Ramos (cell line): ENCODE data around the gene BABAM1.

Source experiments
- in situ Hi-C: fragments of 300-500 bp; cut with MboI; formaldehyde crosslinking; loops from one replicate; pipeline ENCODE4 v1.14.3; 2022; ENCODE audit warnings: low sequenced_read_pairs; ENCODE audit not compliant: unreplicated experiment

BABAM1 gene

DNA sequence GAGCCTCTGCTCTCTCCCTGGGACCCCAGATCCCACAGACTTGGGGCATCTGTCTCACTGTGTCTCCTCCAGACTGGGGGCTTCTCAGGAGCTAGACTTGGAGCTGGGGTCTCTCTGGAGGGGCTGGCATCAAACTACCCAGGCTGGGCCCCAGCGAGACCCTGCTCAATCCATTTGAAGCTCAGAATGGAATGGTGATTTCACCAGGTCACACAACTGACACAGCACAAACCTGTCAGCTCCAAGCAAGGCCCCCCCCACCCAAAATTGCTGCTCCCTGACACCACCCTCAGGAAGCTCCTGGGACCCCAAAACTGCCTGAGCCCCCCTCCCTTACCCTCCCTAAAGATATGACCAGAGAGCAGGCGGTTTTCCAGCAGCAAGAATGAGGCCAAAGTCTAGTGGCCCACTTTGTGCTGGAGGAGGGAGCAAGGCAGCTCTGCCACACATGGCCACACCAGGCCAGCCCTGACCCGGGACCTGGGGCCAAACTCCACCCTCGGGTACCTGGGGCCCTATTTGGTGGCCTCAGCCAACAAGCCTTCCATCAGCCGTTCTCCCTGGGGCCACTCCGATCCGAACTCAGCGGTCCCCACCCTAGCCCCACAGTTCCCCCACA, 23.9 kb upstream of the BABAM1 start:
- in situ Hi-C loops, result no loop called here

DNA sequence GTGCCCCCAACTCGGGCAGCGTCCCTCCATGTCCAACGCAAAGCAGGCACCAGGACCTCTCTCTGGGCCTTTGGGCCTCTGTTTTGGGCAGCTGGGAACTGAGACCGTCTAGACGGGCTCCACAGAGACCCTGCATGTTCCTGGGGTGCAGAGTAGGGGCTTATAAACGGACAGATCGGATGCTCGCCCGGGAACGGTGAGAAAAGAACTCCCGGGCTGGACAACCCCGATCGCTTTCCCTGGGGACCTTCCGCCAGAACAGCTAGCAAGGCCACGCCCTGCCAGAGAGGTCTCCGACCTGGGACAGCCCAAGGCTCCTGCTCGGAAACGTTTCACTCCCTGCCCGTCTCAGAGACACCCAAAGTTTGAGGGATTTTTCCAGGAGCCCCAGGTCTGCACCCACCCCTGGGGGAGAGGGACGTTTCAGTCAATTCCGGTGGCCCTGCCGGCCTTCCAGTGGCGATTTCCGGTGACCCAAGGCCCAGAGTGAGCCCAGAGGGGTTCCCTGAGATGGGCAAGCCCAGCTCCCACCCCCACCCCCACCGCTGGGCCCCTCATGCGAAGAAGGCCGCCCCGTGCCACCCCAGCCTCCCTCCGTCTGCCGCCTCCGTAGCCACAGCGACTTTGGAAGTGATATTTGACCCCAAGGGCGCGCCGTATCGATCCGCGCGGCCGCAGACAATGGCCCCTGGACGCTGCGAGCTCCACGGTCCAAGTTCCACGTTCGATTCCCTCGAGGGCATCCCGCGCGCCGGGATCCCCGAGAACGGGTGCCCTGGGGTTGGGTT, 23.2 kb upstream of the BABAM1 start:
- in situ Hi-C loops, result no loop called here

DNA sequence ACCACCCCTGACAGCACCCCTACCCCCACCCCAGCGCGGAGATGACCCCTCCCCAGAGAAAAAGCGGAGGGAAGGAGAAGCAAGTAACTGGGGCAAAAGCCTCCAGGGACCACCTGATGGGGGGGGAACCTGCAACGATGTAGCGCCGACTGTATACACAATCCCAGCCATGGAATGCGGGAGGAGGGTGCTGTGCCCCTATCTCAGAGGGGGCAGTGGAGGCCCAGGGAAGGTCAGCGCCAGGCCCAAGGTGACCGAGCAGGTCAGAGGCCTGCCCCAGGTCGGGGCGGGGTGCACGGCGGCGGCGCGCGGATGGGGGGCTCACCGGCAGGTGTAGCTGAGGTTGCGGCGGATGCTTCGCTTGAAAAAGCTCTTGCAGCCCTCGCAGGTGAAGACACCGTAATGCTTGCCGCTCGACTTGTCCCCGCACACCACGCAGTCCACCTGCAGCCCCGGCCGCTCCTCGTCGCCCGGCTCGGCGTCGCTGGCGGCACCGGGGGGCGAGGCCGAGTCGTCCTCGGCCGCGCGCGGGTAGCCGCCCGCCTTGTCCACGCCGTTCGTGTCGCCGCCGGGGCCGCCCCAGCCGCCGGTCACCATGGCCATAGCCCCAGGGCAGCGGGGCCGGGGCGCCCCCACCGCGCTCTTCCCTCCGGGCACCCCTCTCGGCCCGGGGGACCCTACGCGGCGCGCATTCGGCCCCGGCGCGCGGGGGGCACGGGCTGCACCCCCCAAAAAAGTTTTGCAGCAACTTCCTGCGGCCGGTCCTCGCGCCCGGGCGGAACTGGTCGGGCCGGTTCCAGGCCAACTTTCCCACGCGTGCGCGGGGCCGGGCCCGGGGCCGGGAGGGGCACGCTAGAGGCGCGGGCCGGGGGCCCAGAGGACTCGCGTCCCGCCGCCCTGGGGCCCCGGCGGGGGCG, 22.4 kb upstream of the BABAM1 start:
- in situ Hi-C loops, result no loop called here

DNA sequence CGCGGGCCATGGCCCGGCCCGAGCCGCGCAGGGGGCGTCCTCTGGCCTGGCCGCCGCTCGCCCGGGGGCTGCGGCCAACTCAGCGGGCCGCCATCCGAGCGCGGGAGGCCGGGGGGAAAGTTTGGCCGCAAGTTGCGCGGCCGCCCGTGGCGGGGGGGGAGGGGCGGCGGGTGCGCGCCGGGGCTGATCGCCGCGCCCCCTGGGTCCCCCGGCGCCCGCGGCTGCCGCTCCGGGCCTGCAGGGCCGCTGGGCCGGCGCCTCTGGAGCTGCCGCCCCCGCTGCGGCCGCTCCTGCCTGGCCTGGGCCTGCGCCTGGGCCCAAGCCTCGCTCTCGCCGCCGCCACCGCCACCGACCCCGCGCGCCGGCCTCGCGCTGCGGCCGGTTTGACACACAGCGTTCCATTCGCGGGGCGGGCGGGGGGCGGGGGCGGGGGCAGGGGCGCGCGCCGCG, 21.7 kb upstream of the BABAM1 start, which contains the start of gene NR2F6:
Gene NR2F6 (minus strand): TSS at position 385 of the 450 bp plus-strand sequence. CDS start 699 bp downstream, outside the sequence.
- in situ Hi-C loops, result no loop called here

DNA sequence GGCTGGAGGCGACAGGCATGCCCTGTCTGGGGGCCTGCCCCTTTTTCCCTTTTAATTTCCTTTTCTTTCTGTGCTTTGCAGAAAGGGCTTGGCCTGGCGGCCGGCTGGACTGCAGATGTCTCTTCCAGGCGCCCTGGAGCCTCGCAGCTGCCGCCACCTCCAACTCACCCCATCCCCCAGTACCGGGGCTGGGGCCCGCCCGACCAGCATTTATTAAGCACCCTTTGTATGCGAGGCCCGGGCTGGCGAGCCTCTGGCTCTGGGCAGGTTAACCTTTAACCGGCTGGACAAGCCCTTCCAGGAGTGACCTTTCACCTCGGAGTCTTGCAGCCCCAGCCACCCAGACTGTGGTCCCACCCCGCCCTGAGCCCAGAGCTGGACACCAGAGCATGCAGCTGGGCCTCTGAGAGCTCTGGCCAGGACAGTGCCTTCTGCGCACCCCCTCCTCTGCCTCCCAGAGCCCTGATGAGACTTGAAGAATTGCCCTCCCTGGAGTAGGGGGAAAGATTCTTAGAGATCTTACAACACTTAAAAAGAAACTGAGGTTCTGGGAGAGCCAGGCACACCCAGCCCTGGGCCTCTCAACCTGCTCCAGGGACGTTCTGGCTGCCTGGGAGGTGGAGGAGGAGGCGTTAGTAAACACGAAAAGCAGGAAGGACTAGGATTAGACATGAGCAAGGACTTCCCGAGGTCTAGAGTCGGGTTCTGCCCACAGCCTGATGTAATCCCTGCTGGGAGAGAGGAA, 20.4 kb upstream of the BABAM1 start:
- in situ Hi-C loops, result no loop called here

DNA sequence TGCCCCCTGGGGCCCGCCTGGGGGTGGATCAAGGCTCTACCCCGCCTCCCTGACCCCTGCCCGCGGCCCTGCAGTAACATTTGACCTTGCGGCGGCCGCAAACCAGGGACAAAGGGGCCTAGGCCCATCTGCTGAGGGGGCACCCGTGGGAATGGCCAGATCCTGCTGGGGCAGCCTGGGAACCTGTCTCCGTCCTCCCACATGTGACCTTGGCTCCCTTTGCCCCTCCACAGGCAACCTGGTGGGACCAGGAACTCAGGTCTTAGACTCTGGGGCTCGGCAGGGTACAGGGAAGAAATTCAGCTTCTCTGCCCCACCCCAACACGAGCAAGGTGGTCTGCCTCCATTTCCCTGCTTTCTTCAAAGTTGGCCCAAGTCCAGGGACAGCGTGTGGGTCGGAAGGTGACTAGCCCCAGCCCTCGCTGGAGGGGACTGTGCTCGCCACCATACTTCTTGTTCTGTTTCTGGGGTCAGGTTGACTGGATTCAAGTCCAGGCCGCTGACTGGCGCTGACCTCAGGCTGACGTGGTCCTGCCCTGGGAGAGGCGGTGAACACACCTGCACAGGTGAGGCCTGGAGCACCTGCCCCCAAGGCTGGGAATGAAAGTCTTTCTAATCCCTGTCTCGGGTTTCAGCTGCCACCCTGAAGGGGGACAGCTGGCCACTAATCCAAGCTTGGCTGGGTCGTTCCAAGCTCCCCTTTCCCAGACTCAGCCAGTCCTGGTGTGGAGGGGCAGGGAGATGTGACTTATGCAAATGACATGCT, 19.0 kb upstream of the BABAM1 start:
- in situ Hi-C loops, result no loop called here

DNA sequence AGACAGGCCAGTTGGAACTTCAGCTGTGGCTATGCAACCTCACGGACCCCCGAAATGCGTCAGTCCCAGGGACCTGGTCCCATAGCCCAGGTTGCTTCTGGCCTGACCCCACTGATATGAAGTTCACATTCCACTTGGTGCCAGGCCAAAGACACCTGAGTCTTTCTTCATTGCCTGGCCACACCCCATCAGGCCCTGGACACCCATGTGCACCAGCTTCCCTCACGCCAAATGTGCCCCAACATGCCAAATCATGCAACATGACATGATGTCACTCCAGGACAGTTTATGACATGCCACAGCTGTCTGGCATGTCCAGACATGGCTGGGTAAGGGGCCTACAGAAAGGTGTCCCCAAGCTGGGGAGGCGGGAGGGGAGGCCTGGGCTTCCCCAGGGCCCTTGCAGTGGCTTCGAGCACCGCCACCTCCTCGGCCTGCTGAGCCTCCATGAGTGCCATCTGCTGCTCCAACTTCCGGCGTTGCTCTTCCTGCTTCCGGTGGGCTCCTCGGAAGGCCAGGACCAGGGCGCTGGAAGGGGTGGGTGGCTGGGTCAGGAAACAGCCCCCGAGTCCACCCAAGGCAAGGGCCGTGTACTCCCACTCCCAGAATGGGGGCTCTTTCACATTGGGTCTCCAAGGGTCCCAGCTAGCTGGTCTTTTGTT, 17.2 kb upstream of the BABAM1 start:
- in situ Hi-C loops, result no loop called here

DNA sequence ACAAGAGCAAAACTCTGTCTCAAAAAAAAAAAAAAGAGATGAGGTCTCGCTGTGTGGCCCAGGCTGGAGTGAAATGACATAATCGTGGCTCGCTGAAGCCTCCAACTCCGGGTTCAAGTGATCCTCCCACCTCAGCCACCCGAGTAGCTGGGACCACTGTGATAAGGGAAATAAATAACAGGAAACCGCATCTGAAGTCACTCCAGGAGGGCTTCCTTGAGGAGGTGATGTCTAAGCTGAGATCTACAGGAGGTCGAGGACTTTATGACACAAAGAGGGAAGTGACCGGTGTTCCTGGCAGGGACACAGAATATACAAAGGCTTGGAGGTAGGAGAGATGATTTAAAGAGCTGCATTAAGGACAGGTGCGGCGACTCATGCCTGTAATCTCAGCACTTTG, 12.6 kb upstream of the BABAM1 start:
- in situ Hi-C loops, result no loop called here

DNA sequence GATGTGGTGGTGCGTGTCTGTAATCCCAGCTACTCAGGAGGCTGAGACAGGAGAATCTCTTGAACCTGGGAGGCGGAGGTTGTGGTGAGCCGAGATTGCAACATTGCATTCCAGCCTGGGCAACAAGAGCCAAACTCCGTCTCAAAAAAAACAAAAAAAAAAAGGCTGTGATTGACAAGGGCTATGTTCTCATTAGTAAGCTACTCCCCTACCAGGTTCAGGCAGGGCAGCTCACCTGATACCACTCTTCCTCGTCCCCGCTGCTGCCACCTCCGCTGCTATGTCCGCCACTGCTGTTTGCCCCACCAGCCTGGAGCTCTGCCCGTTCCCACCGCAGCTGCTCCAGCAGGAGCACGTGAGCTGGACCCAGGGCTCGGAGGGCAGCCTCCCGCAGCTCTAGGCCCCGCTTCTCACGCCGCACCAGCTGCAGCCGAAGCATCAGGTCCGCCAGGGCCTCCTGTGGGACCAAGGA, 12.1 kb upstream of the BABAM1 start:
- in situ Hi-C loops, result no loop called here

DNA sequence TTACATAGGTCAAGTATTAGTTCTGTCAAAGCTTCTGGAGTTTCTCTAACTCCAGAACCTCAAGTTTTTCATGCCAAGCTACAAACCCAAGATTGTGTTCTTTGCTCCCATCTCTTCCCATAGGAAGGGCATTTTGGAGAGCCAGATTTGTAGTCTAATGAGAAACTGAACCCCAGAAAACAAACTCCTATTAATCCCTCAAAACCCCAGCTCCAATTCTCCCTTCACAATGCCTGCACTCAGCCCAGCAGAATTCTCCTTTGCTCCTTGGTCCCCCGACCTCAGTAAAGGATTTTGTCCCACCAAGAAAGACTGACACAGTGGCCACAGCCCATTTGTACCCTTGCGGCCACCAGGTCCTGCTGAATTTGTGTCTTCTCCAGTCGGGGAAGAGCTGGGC, 11.1 kb upstream of the BABAM1 start:
- in situ Hi-C loops, result no loop called here

DNA sequence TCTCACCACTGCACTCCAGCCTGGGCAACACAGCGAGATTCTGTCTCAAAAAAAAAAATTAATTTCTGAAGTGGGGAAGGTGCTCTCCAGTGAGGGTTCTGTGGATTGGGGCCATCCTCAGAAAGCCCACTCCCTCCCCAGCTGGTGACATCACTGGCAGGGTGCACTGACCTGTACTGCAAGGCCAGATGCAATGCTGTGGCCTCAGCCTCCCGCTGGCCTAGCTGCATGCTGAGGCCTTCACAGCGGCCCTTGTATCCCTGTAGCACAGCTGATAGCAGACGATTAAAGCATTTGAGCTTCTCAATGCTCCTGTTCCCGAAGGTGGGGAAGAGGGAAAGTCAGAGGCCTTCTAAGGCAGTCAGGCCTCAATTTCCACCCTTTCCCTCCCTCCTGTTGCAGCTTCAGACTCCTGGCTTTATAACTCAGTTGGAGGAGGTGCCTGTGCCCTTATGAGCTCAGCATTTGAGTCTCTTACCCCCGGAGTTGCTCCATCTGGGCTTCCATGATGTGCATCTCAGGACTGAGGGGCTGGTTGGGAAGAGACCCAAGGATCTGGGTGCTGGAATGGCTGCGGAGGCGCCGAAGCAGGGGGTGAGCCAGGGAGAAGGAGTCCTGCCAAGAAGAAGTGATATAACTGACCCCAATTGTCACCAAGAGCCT, 8.0 kb upstream of the BABAM1 start:
- in situ Hi-C loops, result no loop called here

DNA sequence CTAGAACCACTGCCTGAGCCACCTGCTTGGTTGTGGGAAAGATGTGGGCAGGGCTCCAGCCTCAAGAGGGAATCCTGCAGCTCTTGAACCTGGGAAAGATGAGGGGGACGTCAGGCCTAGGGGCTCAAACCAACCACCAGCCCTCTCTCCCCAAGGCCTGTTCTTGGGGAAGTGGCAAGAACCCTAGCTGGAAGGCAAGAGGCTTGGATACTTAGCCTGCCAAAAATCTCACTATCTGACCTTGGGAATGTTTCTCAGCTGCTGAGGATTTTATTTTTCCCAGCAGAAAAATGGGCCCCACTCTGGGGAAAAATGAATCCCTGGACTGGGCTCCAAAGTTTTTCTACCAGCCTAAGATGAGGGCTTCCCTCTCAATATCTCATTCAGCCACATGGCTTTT, 7.3 kb upstream of the BABAM1 start:
- in situ Hi-C loops, result no loop called here

DNA sequence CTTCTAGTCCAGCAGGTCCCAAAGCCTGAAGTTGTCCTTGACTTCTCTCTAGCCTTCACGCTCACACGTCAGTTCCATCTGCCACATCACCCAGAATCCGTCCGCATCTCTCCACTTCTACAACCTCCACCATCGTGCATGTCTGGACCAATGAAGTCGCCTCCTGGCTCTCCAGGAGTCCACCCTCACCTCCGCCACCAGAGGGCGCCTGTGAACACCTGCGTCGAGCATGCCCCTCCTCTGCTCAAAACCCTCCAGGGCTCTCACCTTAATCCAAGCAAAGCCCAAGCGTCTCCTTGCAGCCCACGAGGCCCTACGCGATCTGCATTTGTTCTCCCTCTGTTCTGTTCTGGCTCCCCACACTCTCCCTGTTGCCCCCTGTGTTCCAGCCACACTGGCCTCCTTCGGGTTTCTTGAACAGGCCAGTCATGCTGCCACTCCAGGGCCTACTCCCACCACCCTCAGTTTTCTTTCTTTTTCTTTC, 6.4 kb upstream of the BABAM1 start:
- in situ Hi-C loops, result no loop called here

DNA sequence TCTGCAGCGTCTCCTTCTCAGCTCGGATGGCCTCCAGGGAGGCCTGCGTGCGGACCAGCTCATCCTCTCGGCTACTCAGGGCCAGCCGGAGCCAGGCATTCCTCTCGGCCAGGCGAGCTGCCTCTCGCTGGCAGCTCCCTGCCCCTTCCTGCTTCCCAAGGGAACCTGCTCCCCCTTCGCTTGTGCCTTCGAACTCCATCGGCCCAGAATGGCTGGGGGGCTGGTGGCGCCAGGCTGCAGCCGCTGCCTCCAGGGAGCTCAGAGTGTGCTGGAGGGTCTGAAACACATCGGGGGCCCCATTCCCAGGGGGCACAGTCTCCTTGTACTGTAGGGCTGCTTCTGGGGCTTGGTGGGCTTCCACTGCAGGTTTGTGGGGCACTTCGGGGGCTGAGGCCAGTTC, 4.7 kb upstream of the BABAM1 start:
- in situ Hi-C loops, result no loop called here

DNA sequence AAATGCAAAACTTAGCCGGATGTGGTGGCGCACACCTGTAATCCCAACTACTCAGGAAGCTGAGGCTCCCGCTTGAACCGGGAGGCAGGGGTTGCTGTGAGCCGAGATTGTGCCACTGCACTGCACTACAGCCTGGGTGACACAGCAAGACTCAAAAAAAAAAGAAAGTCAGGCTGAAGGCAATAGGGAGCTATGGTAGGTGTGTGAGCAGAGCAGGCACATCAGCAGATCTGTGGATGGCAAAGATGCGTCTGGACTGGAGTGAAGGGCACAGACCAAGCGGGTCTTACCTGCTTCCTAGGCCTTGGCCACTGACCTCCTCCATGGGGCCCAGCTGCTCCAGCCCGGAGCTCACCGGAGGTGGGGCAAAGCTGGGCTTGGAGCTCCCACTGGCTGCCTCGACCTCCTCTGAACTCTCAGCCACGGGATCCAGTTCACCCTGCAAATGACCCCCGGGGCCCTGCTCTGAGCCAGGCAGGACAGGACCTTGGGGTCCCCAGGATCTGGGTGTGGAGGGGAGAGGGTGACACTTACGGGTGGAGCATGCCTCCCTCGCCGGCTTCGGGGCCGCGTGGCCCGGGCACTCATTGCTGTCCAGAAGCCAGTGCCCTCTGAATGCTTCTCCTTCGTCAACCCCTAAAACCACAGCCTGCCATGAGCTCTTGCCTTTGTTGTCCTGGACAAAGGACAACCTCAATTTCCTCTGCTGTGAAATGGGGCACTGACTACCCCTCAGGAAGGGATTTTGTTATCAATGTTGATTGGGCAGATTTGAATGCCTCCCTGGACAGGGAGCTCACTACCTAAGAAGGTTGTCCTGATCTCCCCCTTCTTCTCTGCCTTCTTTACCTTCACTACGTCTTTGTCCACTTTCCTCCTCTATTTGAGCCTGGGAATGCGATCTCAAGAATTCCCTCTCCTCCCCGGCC, 3.3 kb upstream of the BABAM1 start:
- in situ Hi-C loops, result no loop called here

DNA sequence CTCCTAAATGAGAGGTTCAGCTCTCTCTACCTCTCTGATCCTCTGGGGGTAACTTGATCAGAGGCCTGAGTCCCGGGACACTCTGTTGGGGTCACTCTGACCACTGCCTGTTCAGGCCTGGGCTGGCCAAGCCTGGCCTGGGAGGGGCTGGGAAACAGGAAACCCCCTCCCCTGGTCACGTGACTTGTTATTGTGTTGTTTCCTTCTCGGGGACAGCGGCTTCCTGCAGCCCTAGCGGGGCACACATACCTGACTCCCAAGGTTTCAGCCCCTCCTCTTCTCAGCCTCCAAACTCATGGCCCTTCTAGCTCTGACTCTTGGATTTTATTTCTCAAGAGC, 2.6 kb upstream of the BABAM1 start, which contains the start of gene USHBP1:
Gene USHBP1 (minus strand): TSS at position 105 of the 339 bp plus-strand sequence. CDS start 446 bp downstream, outside the sequence.
- in situ Hi-C loops, result no loop called here

DNA sequence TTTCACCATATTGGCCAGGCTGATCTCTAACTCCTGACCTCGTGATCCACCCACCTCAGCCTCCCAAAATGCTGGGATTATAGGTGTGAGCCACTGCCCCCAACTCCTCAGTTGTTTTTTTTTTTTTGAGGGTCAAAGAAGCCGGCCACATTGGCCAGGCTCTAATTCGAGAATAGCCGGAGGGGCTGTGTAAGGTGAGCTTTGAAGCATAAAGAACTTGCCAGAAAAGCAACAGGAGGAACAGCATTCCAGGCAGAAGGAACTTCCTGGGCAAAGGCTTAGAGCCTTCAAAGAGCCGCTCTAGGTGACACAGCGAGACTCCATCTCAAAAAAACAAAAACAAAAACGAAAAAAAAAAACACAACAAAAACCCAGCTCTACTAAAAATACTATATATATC, 1.2 kb upstream of the BABAM1 start:
- in situ Hi-C loops, result no loop called here
